Measurements from ENCODE around the gene FGFBP1.

- TF ChIP-seq CTCF (conservative IDR thresholded peaks at IDR 0.05): no peak
- no peak for TF ChIP-seq ZFX (IDR thresholded peaks at IDR 0.05)
Measured at GRCh38 chr4:15902746-15903145, 35.8 kb downstream of the FGFBP1 start.
